HL-60 (cell line): Measurements from ENCODE around the gene CADM1.

Experiments
- GABPA ChIP-seq: IDR thresholded peaks from 2 replicates; pipeline ENCODE4 v1.6.1; 2012; ENCODE audit warnings: low read depth
- TF ChIP-seq, protein P1 (sequence below): IDR thresholded peaks from one replicate; pipeline ENCODE4 v1.5.1; 2011; ENCODE audit warnings: low read length, control low read depth, inconsistent platforms; ENCODE audit not compliant: insufficient read depth
- TF ChIP-seq, protein P2 (sequence below): IDR thresholded peaks from 2 replicates; pipeline ENCODE4 v1.6.1; 2012; ENCODE audit warnings: low read depth; ENCODE audit not compliant: insufficient replicate concordance

DNA sequence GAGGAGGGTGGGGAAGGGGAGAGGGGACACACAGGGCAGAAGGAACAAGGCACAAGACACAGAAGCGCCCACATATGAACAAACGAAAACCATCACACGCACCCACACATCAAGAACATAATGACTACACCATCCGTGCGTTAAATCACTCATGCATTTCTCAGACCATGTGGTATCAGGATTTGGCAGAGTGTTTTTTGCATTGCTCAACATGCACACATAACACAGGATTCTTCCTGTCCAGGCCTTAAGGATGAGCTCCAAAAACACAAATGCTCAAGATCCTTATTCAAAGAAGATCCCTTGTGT, 309.5 kb downstream of the CADM1 start:
- TF ChIP-seq, protein P1, sequence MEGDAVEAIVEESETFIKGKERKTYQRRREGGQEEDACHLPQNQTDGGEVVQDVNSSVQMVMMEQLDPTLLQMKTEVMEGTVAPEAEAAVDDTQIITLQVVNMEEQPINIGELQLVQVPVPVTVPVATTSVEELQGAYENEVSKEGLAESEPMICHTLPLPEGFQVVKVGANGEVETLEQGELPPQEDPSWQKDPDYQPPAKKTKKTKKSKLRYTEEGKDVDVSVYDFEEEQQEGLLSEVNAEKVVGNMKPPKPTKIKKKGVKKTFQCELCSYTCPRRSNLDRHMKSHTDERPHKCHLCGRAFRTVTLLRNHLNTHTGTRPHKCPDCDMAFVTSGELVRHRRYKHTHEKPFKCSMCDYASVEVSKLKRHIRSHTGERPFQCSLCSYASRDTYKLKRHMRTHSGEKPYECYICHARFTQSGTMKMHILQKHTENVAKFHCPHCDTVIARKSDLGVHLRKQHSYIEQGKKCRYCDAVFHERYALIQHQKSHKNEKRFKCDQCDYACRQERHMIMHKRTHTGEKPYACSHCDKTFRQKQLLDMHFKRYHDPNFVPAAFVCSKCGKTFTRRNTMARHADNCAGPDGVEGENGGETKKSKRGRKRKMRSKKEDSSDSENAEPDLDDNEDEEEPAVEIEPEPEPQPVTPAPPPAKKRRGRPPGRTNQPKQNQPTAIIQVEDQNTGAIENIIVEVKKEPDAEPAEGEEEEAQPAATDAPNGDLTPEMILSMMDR: no peak
- TF ChIP-seq GABPA: no peak
- TF ChIP-seq, protein P2, sequence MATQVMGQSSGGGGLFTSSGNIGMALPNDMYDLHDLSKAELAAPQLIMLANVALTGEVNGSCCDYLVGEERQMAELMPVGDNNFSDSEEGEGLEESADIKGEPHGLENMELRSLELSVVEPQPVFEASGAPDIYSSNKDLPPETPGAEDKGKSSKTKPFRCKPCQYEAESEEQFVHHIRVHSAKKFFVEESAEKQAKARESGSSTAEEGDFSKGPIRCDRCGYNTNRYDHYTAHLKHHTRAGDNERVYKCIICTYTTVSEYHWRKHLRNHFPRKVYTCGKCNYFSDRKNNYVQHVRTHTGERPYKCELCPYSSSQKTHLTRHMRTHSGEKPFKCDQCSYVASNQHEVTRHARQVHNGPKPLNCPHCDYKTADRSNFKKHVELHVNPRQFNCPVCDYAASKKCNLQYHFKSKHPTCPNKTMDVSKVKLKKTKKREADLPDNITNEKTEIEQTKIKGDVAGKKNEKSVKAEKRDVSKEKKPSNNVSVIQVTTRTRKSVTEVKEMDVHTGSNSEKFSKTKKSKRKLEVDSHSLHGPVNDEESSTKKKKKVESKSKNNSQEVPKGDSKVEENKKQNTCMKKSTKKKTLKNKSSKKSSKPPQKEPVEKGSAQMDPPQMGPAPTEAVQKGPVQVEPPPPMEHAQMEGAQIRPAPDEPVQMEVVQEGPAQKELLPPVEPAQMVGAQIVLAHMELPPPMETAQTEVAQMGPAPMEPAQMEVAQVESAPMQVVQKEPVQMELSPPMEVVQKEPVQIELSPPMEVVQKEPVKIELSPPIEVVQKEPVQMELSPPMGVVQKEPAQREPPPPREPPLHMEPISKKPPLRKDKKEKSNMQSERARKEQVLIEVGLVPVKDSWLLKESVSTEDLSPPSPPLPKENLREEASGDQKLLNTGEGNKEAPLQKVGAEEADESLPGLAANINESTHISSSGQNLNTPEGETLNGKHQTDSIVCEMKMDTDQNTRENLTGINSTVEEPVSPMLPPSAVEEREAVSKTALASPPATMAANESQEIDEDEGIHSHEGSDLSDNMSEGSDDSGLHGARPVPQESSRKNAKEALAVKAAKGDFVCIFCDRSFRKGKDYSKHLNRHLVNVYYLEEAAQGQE: no peak
